Activated CD4-positive, CD25-positive, alpha-beta regulatory T cell treated with anti-CD3 and anti-CD28 coated beads, Interleukin-2, amount 50 U/mL, for 16 hours (primary cell): ENCODE results near the gene SLC6A11.

Source experiments
- DNase-seq: peaks from one replicate; pipeline ENCODE4 v3.0.0-alpha.2; 2020; ENCODE audit warnings: low read depth, low spot score

The SLC6A11 gene

GRCh38 chr3:10951295-10951926 is 135.4 kb downstream of the SLC6A11 start:
- DNase-seq = no peak

- no peak for DNase-seq
Observed at GRCh38 chr3:10952525-10952924, 136.5 kb downstream of the SLC6A11 start.

- DNase-seq = no peak
Observed at GRCh38 chr3:10954740-10955139, 138.7 kb downstream of the SLC6A11 start.

- no peak for DNase-seq
Observed at GRCh38 chr3:10955711-10956453, 139.9 kb downstream of the SLC6A11 start.

GRCh38 chr3:10956531-10956930 is 140.5 kb downstream of the SLC6A11 start:
- DNase-seq = no peak

GRCh38 chr3:10956986-10957385 is 141.0 kb downstream of the SLC6A11 start:
- DNase-seq = no peak

- no peak for DNase-seq
Observed at GRCh38 chr3:10957976-10958749, 142.1 kb downstream of the SLC6A11 start.

- DNase-seq = no peak
Observed at GRCh38 chr3:10960255-10960654, 144.2 kb downstream of the SLC6A11 start.

GRCh38 chr3:10961921-10962320 is 145.9 kb downstream of the SLC6A11 start:
- DNase-seq = no peak

GRCh38 chr3:10962481-10963036 is 146.5 kb downstream of the SLC6A11 start:
- no peak for DNase-seq

GRCh38 chr3:10964537-10965167 is 148.6 kb downstream of the SLC6A11 start:
- no peak for DNase-seq

GRCh38 chr3:10968401-10968800 is 152.4 kb downstream of the SLC6A11 start:
- DNase-seq = no peak

- DNase-seq = no peak
Observed at GRCh38 chr3:10970306-10970960, 154.4 kb downstream of the SLC6A11 start.

GRCh38 chr3:10972072-10972782 is 156.2 kb downstream of the SLC6A11 start:
- no peak for DNase-seq

- DNase-seq = no peak
Observed at GRCh38 chr3:10973046-10973595, 157.1 kb downstream of the SLC6A11 start.

GRCh38 chr3:10974131-10974530 is 158.1 kb downstream of the SLC6A11 start:
- DNase-seq = no peak

- DNase-seq = no peak
Observed at GRCh38 chr3:10974746-10975375, 158.8 kb downstream of the SLC6A11 start.

- no peak for DNase-seq
Observed at GRCh38 chr3:10975695-10976234, 159.7 kb downstream of the SLC6A11 start.

GRCh38 chr3:10976770-10977169 is 160.7 kb downstream of the SLC6A11 start:
- DNase-seq = no peak
